OCI-M1 (cell line): ENCODE measurements around the gene SCN2B.

Experiments used
- DNase-seq: peaks from one replicate; lab custom pipeline; 2025; lab: John Stamatoyannopoulos, UW

SCN2B gene

GRCh38 chr11:118175993-118176777 is at the start of gene SCN2B:
Gene SCN2B (minus strand): TSS chr11:118176639. CDS start chr11:118176431, 208 bp downstream.
- no peak for DNase-seq

GRCh38 chr11:118224511-118225188 is 48.2 kb upstream of the SCN2B start, which contains the start of gene JAML:
Gene JAML (minus strand): TSS chr11:118225011. CDS start chr11:118214866, 10,145 bp downstream.
- peak; percentile 35 for DNase-seq

GRCh38 chr11:118223992-118224391 is 47.6 kb upstream of the SCN2B start:
- DNase-seq = no peak

- no peak for DNase-seq
Measured at GRCh38 chr11:118223570-118223969, 47.1 kb upstream of the SCN2B start.

GRCh38 chr11:118222437-118222836 is 46.0 kb upstream of the SCN2B start:
- no peak for DNase-seq

GRCh38 chr11:118221419-118221818 is 45.0 kb upstream of the SCN2B start:
- no peak for DNase-seq

- DNase-seq = peak; percentile 55
Measured at GRCh38 chr11:118219732-118220131, 43.3 kb upstream of the SCN2B start.

- no peak for DNase-seq
Measured at GRCh38 chr11:118219244-118219643, 42.8 kb upstream of the SCN2B start.

- DNase-seq = no peak
Measured at GRCh38 chr11:118217575-118217974, 41.1 kb upstream of the SCN2B start.

GRCh38 chr11:118216621-118217481 is 40.4 kb upstream of the SCN2B start:
- no peak for DNase-seq

- DNase-seq = no peak
Measured at GRCh38 chr11:118215765-118216164, 39.3 kb upstream of the SCN2B start.

- DNase-seq = no peak
Measured at GRCh38 chr11:118215262-118215661, 38.8 kb upstream of the SCN2B start.

- DNase-seq = peak; percentile 91
Measured at GRCh38 chr11:118214210-118214914, 37.9 kb upstream of the SCN2B start.

- peak; percentile 67 for DNase-seq
Measured at GRCh38 chr11:118213781-118214180, 37.3 kb upstream of the SCN2B start.

- DNase-seq = peak; percentile 65
Measured at GRCh38 chr11:118213201-118213600, 36.8 kb upstream of the SCN2B start.

GRCh38 chr11:118212781-118213191 is 36.3 kb upstream of the SCN2B start:
- DNase-seq = peak; percentile 92

- DNase-seq = peak; percentile 71
Measured at GRCh38 chr11:118212131-118212725, 35.8 kb upstream of the SCN2B start.

- no peak for DNase-seq
Measured at GRCh38 chr11:118211006-118211405, 34.6 kb upstream of the SCN2B start.

- no peak for DNase-seq
Measured at GRCh38 chr11:118210323-118210722, 33.9 kb upstream of the SCN2B start.

GRCh38 chr11:118209033-118209432 is 32.6 kb upstream of the SCN2B start:
- no peak for DNase-seq

GRCh38 chr11:118207079-118207478 is 30.6 kb upstream of the SCN2B start:
- DNase-seq = no peak
